Stimulated activated CD4-positive, alpha-beta T cell treated with anti-CD3 and anti-CD28 coated beads, Interleukin-1b, Interleukin-23, amount 100 ng/mL, for 1 hour (primary cell): ENCODE measurements around the gene MDGA2.
"Not testable (repeated sequence)": the region's sequence is repeated elsewhere in the genome, so short reads cannot be mapped to it uniquely, and the experiment has no call there.

Experiments used
- DNase-seq, 2 donors: peaks; one replicate each; pipeline ENCODE4 v3.0.0-alpha.2; 2020; ENCODE audit warnings: low read depth in 2 of 2

Gene MDGA2

GRCh38 chr14:46951103-46951502 is 724.3 kb downstream of the MDGA2 start:
- no peak for DNase-seq

GRCh38 chr14:46940611-46941010 is 734.8 kb downstream of the MDGA2 start:
- DNase-seq: no peak

GRCh38 chr14:46920542-46920941 is 754.9 kb downstream of the MDGA2 start:
- DNase-seq: no peak

GRCh38 chr14:46915539-46915938 is 759.9 kb downstream of the MDGA2 start:
- DNase-seq: not testable (repeated sequence)

- DNase-seq: no peak
These were observed 772.6 kb downstream of the MDGA2 start for GRCh38 chr14:46902837-46903236.

- no peak for DNase-seq
These were observed 780.9 kb downstream of the MDGA2 start for GRCh38 chr14:46894476-46894875.

GRCh38 chr14:46887144-46887543 is 788.3 kb downstream of the MDGA2 start:
- DNase-seq: no peak

GRCh38 chr14:46885566-46885965 is 789.8 kb downstream of the MDGA2 start:
- no peak for DNase-seq

GRCh38 chr14:46861753-46862152 is 813.7 kb downstream of the MDGA2 start:
- DNase-seq: no peak

GRCh38 chr14:46840944-46841720 is 834.3 kb downstream of the MDGA2 start:
- no peak for DNase-seq

GRCh38 chr14:46820291-46820690 is 855.1 kb downstream of the MDGA2 start:
- no peak for DNase-seq

GRCh38 chr14:46819117-46819516 is 856.3 kb downstream of the MDGA2 start:
- no peak for DNase-seq

- DNase-seq: no peak
These were observed 857.3 kb downstream of the MDGA2 start for GRCh38 chr14:46818147-46818546.

- DNase-seq: no peak
These were observed 882.3 kb downstream of the MDGA2 start for GRCh38 chr14:46793144-46793543.
